ENCODE measurements around the gene TIMP2. TPM values are rescaled to one million over a fixed set of nuclear protein-coding genes. Genes with fewer than 3 reads are reported as not detected.

TIMP2 gene
- total and polyA plus RNA-seq, 2 of the 4 experiments (the other 2 are of a cell fraction): 43.9 to 416 TPM

DNA sequence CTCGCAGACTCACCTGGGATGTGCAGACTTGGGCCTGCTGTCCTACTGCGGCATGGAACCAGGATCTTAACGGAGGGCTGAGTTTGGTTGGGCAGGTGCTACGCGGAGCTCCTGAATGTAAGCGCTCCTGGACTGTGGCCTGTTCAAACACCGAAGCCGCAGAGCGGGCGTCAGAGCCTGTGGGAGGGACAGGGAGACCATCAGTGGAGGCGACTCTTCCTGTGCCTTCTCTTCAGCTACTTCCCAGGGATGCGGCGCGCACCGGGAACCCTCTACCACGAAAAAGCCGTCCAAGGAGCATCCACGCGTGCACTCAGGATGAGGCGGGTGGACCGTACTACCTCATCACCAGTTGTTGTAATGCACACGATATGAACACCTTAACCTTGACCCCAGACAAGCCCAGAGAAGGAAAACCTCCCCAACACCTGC, 86.6 kb downstream of the TIMP2 start:
- no peak overlapping the region for H3K4ac ChIP-seq (ENCODE audit: low read depth, low read length)
- peaks cover 34% of the 10 kb centered on the region for H3K36me3 ChIP-seq (ENCODE audit: control insufficient read depth, insufficient read depth, low read length)
- DNase-seq: no peak
- H4K91ac ChIP-seq (ENCODE audit: insufficient read depth, low read depth, low read length): no peak overlapping the region
- no peak overlapping the region for H3K4me3 ChIP-seq (ENCODE audit: insufficient read depth, low read depth, low read length)
- intact Hi-C loops (cut with micrococcal nuclease) (no loop called here), in situ Hi-C loops (cut with MboI; ENCODE audit: low sequenced_read_pairs) (no loop called here), dilution Hi-C loops (cut with HindIII; ENCODE audit: low sequenced_read_pairs, unreplicated experiment) (no loop called here)
- H3K56ac ChIP-seq (ENCODE audit: extremely low read depth, insufficient read depth, low read length): no peak overlapping the region
- H3K18ac ChIP-seq (ENCODE audit: low read depth, low read length): no peak overlapping the region
- no peak overlapping the region for H3K9ac ChIP-seq (ENCODE audit: low read depth, low read length)
- peaks cover 37% of the 10 kb centered on the region for H4K20me1 ChIP-seq (ENCODE audit: insufficient read depth, low read length)
- no peak overlapping the region for H2AK9ac ChIP-seq (replicated peaks; ENCODE audit: low read depth, low read length, poor library complexity)
- no peak overlapping the region for H4K5ac ChIP-seq (ENCODE audit: low read depth, low read length)
- H4K8ac ChIP-seq (ENCODE audit: low read depth in 2 of 2, low read length in 2 of 2): no peak overlapping the region
- H2AK5ac ChIP-seq (ENCODE audit: low read depth, low read length): peak overlapping the region; percentile 71; the same call in 1 of the 2 replicates
- peak overlapping the region; percentile 88 for H3K4me2 ChIP-seq (ENCODE audit: low read depth, low read length)
- H2BK5ac ChIP-seq (ENCODE audit: low read depth, low read length, poor library complexity, severe bottlenecking): peak overlapping the region; percentile 23
- CTCF ChIA-PET: no interaction called here
- peaks cover 10% of the 10 kb centered on the region for H3K9me1 ChIP-seq (ENCODE audit: insufficient read depth, low read length)
- BruUV-seq (replicated peaks): no TSS peak
- WGBS, 2 experiments (ENCODE audit: extremely low coverage in 2 of 2, insufficient read length in 1 of 2): 96% methylated on average over 13 of the region's 22 CpGs; no CpG with 5 or more reads in 1 of the 2 experiments
- H2AFZ ChIP-seq (replicated peaks; ENCODE audit: low read length, poor library complexity): no peak overlapping the region
- H3K23ac ChIP-seq (ENCODE audit: low read depth, low read length): no peak overlapping the region; the same call in 1 of the 2 replicates
- no peak for TF ChIP-seq NFE2L2 (IDR thresholded peaks at IDR 0.05; ENCODE audit: low read depth, low read length)
- no peak for TF ChIP-seq SMC3 (IDR thresholded peaks at IDR 0.05; ENCODE audit: low read depth, low read length)
- no peak for TF ChIP-seq RFX5 (IDR thresholded peaks at IDR 0.05; ENCODE audit: low read depth, low read length)
- no peak for TF ChIP-seq CHD1 (IDR thresholded peaks at IDR 0.05; ENCODE audit: low read depth, low read length)
- no peak for TF ChIP-seq BHLHE40 (IDR thresholded peaks at IDR 0.05; ENCODE audit: low read depth, low read length)
- no peak for TF ChIP-seq MAZ (IDR thresholded peaks at IDR 0.05; ENCODE audit: borderline replicate concordance, low read depth, low read length)
- TF ChIP-seq, protein P1, sequence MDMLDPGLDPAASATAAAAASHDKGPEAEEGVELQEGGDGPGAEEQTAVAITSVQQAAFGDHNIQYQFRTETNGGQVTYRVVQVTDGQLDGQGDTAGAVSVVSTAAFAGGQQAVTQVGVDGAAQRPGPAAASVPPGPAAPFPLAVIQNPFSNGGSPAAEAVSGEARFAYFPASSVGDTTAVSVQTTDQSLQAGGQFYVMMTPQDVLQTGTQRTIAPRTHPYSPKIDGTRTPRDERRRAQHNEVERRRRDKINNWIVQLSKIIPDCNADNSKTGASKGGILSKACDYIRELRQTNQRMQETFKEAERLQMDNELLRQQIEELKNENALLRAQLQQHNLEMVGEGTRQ (IDR thresholded peaks at IDR 0.05; ENCODE audit: low read depth, low read length): no peak
- no peak for TF ChIP-seq RAD21 (IDR thresholded peaks at IDR 0.05; ENCODE audit: low read length)
- no peak for TF ChIP-seq POLR2A (IDR thresholded peaks at IDR 0.05; ENCODE audit: low read depth, low read length)
- TF ChIP-seq, protein P2, sequence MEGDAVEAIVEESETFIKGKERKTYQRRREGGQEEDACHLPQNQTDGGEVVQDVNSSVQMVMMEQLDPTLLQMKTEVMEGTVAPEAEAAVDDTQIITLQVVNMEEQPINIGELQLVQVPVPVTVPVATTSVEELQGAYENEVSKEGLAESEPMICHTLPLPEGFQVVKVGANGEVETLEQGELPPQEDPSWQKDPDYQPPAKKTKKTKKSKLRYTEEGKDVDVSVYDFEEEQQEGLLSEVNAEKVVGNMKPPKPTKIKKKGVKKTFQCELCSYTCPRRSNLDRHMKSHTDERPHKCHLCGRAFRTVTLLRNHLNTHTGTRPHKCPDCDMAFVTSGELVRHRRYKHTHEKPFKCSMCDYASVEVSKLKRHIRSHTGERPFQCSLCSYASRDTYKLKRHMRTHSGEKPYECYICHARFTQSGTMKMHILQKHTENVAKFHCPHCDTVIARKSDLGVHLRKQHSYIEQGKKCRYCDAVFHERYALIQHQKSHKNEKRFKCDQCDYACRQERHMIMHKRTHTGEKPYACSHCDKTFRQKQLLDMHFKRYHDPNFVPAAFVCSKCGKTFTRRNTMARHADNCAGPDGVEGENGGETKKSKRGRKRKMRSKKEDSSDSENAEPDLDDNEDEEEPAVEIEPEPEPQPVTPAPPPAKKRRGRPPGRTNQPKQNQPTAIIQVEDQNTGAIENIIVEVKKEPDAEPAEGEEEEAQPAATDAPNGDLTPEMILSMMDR (conservative IDR thresholded peaks at IDR 0.05; ENCODE audit: low read depth, low read length): no peak
- TF ChIP-seq MAFK (IDR thresholded peaks at IDR 0.05; ENCODE audit: low read depth, low read length): no peak
- TF ChIP-seq RCOR1 (IDR thresholded peaks at IDR 0.05; ENCODE audit: insufficient replicate concordance, low read length): no peak
- no peak for TF ChIP-seq CEBPB (IDR thresholded peaks at IDR 0.05; ENCODE audit: low read depth, low read length)
- no peak for TF ChIP-seq MXI1 (IDR thresholded peaks at IDR 0.05; ENCODE audit: borderline replicate concordance, low read depth, low read length)
- no peak for TF ChIP-seq FOS (IDR thresholded peaks at IDR 0.05; ENCODE audit: low read depth, low read length)
- TF ChIP-seq, protein P3, sequence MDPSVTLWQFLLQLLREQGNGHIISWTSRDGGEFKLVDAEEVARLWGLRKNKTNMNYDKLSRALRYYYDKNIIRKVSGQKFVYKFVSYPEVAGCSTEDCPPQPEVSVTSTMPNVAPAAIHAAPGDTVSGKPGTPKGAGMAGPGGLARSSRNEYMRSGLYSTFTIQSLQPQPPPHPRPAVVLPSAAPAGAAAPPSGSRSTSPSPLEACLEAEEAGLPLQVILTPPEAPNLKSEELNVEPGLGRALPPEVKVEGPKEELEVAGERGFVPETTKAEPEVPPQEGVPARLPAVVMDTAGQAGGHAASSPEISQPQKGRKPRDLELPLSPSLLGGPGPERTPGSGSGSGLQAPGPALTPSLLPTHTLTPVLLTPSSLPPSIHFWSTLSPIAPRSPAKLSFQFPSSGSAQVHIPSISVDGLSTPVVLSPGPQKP (IDR thresholded peaks at IDR 0.05; ENCODE audit: borderline replicate concordance, low read depth, low read length): no peak
- no peak for ATAC-seq (ENCODE audit: low read depth)
- peak overlapping the region; percentile 14; the same call in 1 of the 2 replicates for H3K27ac ChIP-seq (ENCODE audit: insufficient read depth, low read length)
- no peak overlapping the region for H2BK20ac ChIP-seq (ENCODE audit: low read depth, low read length)
- no peaks in the 10 kb centered on the region for H3K9me3 ChIP-seq (ENCODE audit: control insufficient read depth, insufficient read depth, low read length)
- H2BK15ac ChIP-seq (ENCODE audit: low read depth, low read length): no peak overlapping the region
- no peak overlapping the region for H2BK120ac ChIP-seq (ENCODE audit: low read depth, low read length)
- peaks cover 11% of the 10 kb centered on the region for H3K4me1 ChIP-seq (ENCODE audit: control insufficient read depth, insufficient read depth, low read length)
- POLR2A ChIA-PET (ENCODE audit: unreplicated experiment): interaction anchor here (0.6 kb wide), 1 partner anchor 342 kb away, joined by 3 read pairs; no protein-coding TSS in a partner anchor
- H3K27me3 ChIP-seq (ENCODE audit: control insufficient read depth, insufficient read depth, low read length): no peaks in the 10 kb centered on the region
- peaks cover 24 to 51% of the 10 kb centered on the region in 2 experiments for H3K79me1 ChIP-seq (ENCODE audit: low read depth in 1 of 2, low read length in 2 of 2)
- no peak overlapping the region for H3K14ac ChIP-seq (replicated peaks; ENCODE audit: low read depth, low read length)
